Upper lobe of left lung (tissue), 6 donors: ENCODE results near the gene RBMX. TPM values are rescaled to one million over a fixed set of nuclear protein-coding genes. Genes with fewer than 3 reads are reported as not detected.

Experiments used
- ATAC-seq, 2 donors: fragments of 200-7000 bp; cut with Tn5 transposase; one replicate each; pipeline ENCODE4 v1.9.1; 2022; ENCODE audit warnings: mild to moderate bottlenecking in 2 of 2, moderate library complexity in 2 of 2; ENCODE audit not compliant: low FRiP score in 2 of 2
- DNase-seq, 2 donors: peaks; one replicate each; pipeline ENCODE4 v3.0.0-alpha.2; 2019 to 2020
- H3K27ac ChIP-seq, 4 donors: fragments of 200-600 bp; sonication (generic); one replicate each; pipeline ENCODE4 v1.5.1; 2016 to 2019
- H3K27me3 ChIP-seq, 4 donors: fragments of 200-600 bp; sonication (generic); one replicate each; pipeline ENCODE4 v1.5.1; 2017 to 2019
- H3K36me3 ChIP-seq, 4 donors: fragments of 200-600 bp; sonication (generic); one replicate each; pipeline ENCODE4 v1.5.1; 2016 to 2019
- H3K4me1 ChIP-seq, 4 donors: fragments of 200-600 bp; sonication (generic); one replicate each; pipeline ENCODE4 v1.5.1; 2018 to 2019
- H3K4me3 ChIP-seq, 4 donors: fragments of 200-600 bp; sonication (generic); one replicate each; pipeline ENCODE4 v1.5.1; 2017 to 2019; ENCODE audit warnings: mild to moderate bottlenecking in 2 of 4, moderate library complexity in 1 of 4
- H3K9me3 ChIP-seq, 4 donors: fragments of 200-600 bp; sonication (generic); one replicate each; pipeline ENCODE4 v1.5.1; 2018 to 2019
- CTCF ChIP-seq, 6 experiments: fragments of 450-650 bp in 4 of 6; fragments of 200-600 bp in 2 of 6; sonication (generic) in 2 of 6; IDR thresholded peaks; one replicate each; pipeline ENCODE4 v1.5.1; 2016 to 2019; ENCODE audit warnings: antibody characterized with exemption in 6 of 6
- EP300 ChIP-seq, 4 donors: sonication (generic); formaldehyde crosslinking; IDR thresholded peaks; one replicate each; pipeline ENCODE4 v1.5.1; 2017; ENCODE audit warnings: antibody characterized with exemption in 4 of 4, control low read depth in 2 of 4
- POLR2A ChIP-seq, 4 donors: fragments of 450-650 bp; IDR thresholded peaks; one replicate each; pipeline ENCODE4 v1.5.1; 2016 to 2017; ENCODE audit warnings: antibody characterized with exemption in 4 of 4, mild to moderate bottlenecking in 2 of 4
- POLR2AphosphoS5 ChIP-seq, 2 donors: sonication (generic); formaldehyde crosslinking; IDR thresholded peaks; one replicate each; pipeline ENCODE4 v1.5.1; 2017; ENCODE audit warnings: antibody characterized with exemption in 2 of 2
- WGBS, 2 donors: methylation state at CpG; one replicate each; pipeline ENCODE4 v1.1.5; 2017 to 2018; 5-methylcytosine and 5-hydroxymethylcytosine counted together
- total RNA-seq, 6 donors: library from RNA; depleted of rRNA in 4 of 6; stranded (reverse); fragments of >200 nt in 4 of 6; gene quantifications; one replicate each; pipeline versions ENCODE4 v1.1.0 to v1.2.1, GENCODE V29; 2016 to 2021
- donor health status: DM: no; HTN: no; CAD: no; lungs with moderate emphysema.
- donor health status: DM: no; HTN: yes; CAD: no; lungs with severe emphysema.

The RBMX gene
- total RNA-seq, 6 donors from 2014 or later, result 97.9 to 206 (median 149) TPM

GRCh38 chrX:136839196-136839595 is 41.3 kb downstream of the RBMX start:
- no peak for TF ChIP-seq POLR2A (IDR thresholded peaks at IDR 0.05)
- no peak for TF ChIP-seq CTCF (IDR thresholded peaks at IDR 0.05)
- TF ChIP-seq POLR2AphosphoS5 (IDR thresholded peaks at IDR 0.05), result no peak
- 65 to 75% methylated on average over 1 of the region's 1 CpG for WGBS, 2 donors
- Histone ChIP-seq H3K36me3 (peaks cover 0 to 4% (median 0%) of the 10 kb centered on the region in 4 donors), H3K27me3 (no peaks in the 10 kb centered on the region), H3K4me3 (no peak overlapping the region), H3K27ac (peak overlapping the region in 1 of 4 donors; percentile 34), H3K4me1 (no peaks in the 10 kb centered on the region), H3K9me3 (no peaks in the 10 kb centered on the region)
- DNase-seq (no peak), ATAC-seq (no peak)

GRCh38 chrX:136835761-136836160 is 44.8 kb downstream of the RBMX start:
- ATAC-seq (no peak), DNase-seq (no peak)
- 65 to 83% methylated on average over 3 to 4 of the region's 4 CpGs for WGBS, 2 donors
- Histone ChIP-seq H3K27ac (no peak overlapping the region), H3K27me3 (no peaks in the 10 kb centered on the region), H3K4me3 (no peak overlapping the region), H3K36me3 (no peaks in the 10 kb centered on the region), H3K9me3 (no peaks in the 10 kb centered on the region), H3K4me1 (no peaks in the 10 kb centered on the region)
- TF ChIP-seq POLR2A (IDR thresholded peaks at IDR 0.05) (no peak), CTCF (IDR thresholded peaks at IDR 0.05) (no peak), EP300 (IDR thresholded peaks at IDR 0.05) (no peak), POLR2AphosphoS5 (IDR thresholded peaks at IDR 0.05) (no peak)

- WGBS, 2 donors, result 67 to 73% methylated on average over 5 of the region's 5 CpGs
- Histone ChIP-seq H3K4me1 (peaks cover 0 to 7% (median 3%) of the 10 kb centered on the region in 4 donors), H3K27me3 (no peaks in the 10 kb centered on the region), H3K36me3 (no peaks in the 10 kb centered on the region), H3K4me3 (no peak overlapping the region), H3K27ac (no peak overlapping the region), H3K9me3 (no peaks in the 10 kb centered on the region)
- no peak for ATAC-seq
- no peak for DNase-seq
- TF ChIP-seq POLR2AphosphoS5 (IDR thresholded peaks at IDR 0.05), result no peak
- no peak for TF ChIP-seq EP300 (IDR thresholded peaks at IDR 0.05)
- TF ChIP-seq CTCF (IDR thresholded peaks at IDR 0.05), result no peak
- no peak for TF ChIP-seq POLR2A (IDR thresholded peaks at IDR 0.05)
These were observed 51.1 kb downstream of the RBMX start for GRCh38 chrX:136829413-136829812.

GRCh38 chrX:136828830-136829229 is 51.7 kb downstream of the RBMX start:
- Histone ChIP-seq H3K27me3 (no peaks in the 10 kb centered on the region), H3K36me3 (no peaks in the 10 kb centered on the region), H3K27ac (no peak overlapping the region), H3K4me1 (peaks cover 0 to 7% (median 3%) of the 10 kb centered on the region in 4 donors), H3K9me3 (no peaks in the 10 kb centered on the region), H3K4me3 (no peak overlapping the region)
- ATAC-seq, result peak in 1 of 2 donors; percentile 65
- TF ChIP-seq EP300 (IDR thresholded peaks at IDR 0.05) (no peak), POLR2A (IDR thresholded peaks at IDR 0.05) (no peak), CTCF (IDR thresholded peaks at IDR 0.05) (no peak), POLR2AphosphoS5 (IDR thresholded peaks at IDR 0.05) (no peak)
- no peak for DNase-seq
- WGBS, 2 donors, result 40 to 50% methylated on average over 1 of the region's 1 CpG

- H3K36me3 ChIP-seq, result no peaks in the 10 kb centered on the region
- no peaks in the 10 kb centered on the region for H3K9me3 ChIP-seq
- TF ChIP-seq POLR2A (IDR thresholded peaks at IDR 0.05) (no peak), CTCF (IDR thresholded peaks at IDR 0.05) (no peak)
- H3K27me3 ChIP-seq, result no peaks in the 10 kb centered on the region
- ATAC-seq (no peak), DNase-seq (no peak)
- peaks cover 0 to 7% (median 3%) of the 10 kb centered on the region in 4 donors for H3K4me1 ChIP-seq
- WGBS, 2 donors, result 28 to 45% methylated on average over 3 of the region's 3 CpGs
- no peak overlapping the region for H3K27ac ChIP-seq
- H3K4me3 ChIP-seq, result no peak overlapping the region
These were observed 53.5 kb downstream of the RBMX start for GRCh38 chrX:136827026-136827425.
